ENCODE results near the gene COMP.
"Not testable (repeated sequence)": the region's sequence is repeated elsewhere in the genome, so short reads cannot be mapped to it uniquely, and the experiment has no call there.

COMP gene

GRCh38 chr19:18746401-18747325 lies 44.4 kb downstream of the COMP start:
- DNase-seq (ENCODE audit: low read depth in 2 of 2): no peak

- DNase-seq (ENCODE audit: low read depth in 2 of 2): no peak
These were observed 45.2 kb downstream of the COMP start for GRCh38 chr19:18745931-18746330.

GRCh38 chr19:18745012-18745735 lies 45.9 kb downstream of the COMP start:
- DNase-seq (ENCODE audit: low read depth in 2 of 2): no peak

GRCh38 chr19:18743784-18744418 lies 47.2 kb downstream of the COMP start:
- no peak for DNase-seq (ENCODE audit: low read depth in 2 of 2)

- no peak for DNase-seq (ENCODE audit: low read depth in 2 of 2)
These were observed 48.0 kb downstream of the COMP start for GRCh38 chr19:18742838-18743783.

GRCh38 chr19:18742324-18742723 lies 48.8 kb downstream of the COMP start:
- DNase-seq (ENCODE audit: low read depth in 2 of 2): no peak

GRCh38 chr19:18741124-18742121 lies 49.7 kb downstream of the COMP start:
- DNase-seq (ENCODE audit: low read depth in 2 of 2): no peak

- DNase-seq (ENCODE audit: low read depth in 2 of 2): no peak
These were observed 52.0 kb downstream of the COMP start for GRCh38 chr19:18738961-18739690.

GRCh38 chr19:18737954-18738351 lies 53.2 kb downstream of the COMP start:
- no peak for DNase-seq (ENCODE audit: low read depth in 2 of 2)

- no peak for DNase-seq (ENCODE audit: low read depth in 2 of 2)
These were observed 53.7 kb downstream of the COMP start for GRCh38 chr19:18737337-18737953.

GRCh38 chr19:18736415-18737336 lies 54.4 kb downstream of the COMP start:
- DNase-seq (ENCODE audit: low read depth in 2 of 2): no peak

GRCh38 chr19:18735752-18736151 lies 55.4 kb downstream of the COMP start:
- no peak for DNase-seq (ENCODE audit: low read depth in 2 of 2)

GRCh38 chr19:18735324-18735723 lies 55.8 kb downstream of the COMP start:
- DNase-seq (ENCODE audit: low read depth in 2 of 2): no peak

- DNase-seq (ENCODE audit: low read depth in 2 of 2): not testable (repeated sequence)
These were observed 57.3 kb downstream of the COMP start for GRCh38 chr19:18733762-18734332.

GRCh38 chr19:18733196-18733647 lies 57.9 kb downstream of the COMP start:
- no peak for DNase-seq (ENCODE audit: low read depth in 2 of 2)
